Stimulated activated CD8-positive, alpha-beta memory T cell treated with anti-CD3 and anti-CD28 coated beads, Interleukin-15, amount 100 ng/mL, for 1 hour (primary cell): ENCODE data around the gene FBXL17.

Source experiments
- DNase-seq: peaks from one replicate; pipeline ENCODE4 v3.0.0-alpha.2; 2020; ENCODE audit warnings: low read depth

FBXL17 gene

GRCh38 chr5:107860044-107860443 is 521.9 kb downstream of the FBXL17 start:
- DNase-seq, result no peak

GRCh38 chr5:107858788-107859187 is 523.1 kb downstream of the FBXL17 start:
- no peak for DNase-seq

GRCh38 chr5:107858324-107858723 is 523.6 kb downstream of the FBXL17 start:
- no peak for DNase-seq

GRCh38 chr5:107857785-107858184 is 524.1 kb downstream of the FBXL17 start:
- no peak for DNase-seq

- no peak for DNase-seq
Measured at GRCh38 chr5:107855171-107855570, 526.7 kb downstream of the FBXL17 start.

GRCh38 chr5:107853696-107854095 is 528.2 kb downstream of the FBXL17 start:
- no peak for DNase-seq

GRCh38 chr5:107853031-107853430 is 528.9 kb downstream of the FBXL17 start:
- DNase-seq, result no peak

GRCh38 chr5:107849118-107849517 is 532.8 kb downstream of the FBXL17 start:
- DNase-seq, result no peak

- no peak for DNase-seq
Measured at GRCh38 chr5:107840592-107840991, 541.3 kb downstream of the FBXL17 start.

- no peak for DNase-seq
Measured at GRCh38 chr5:107840161-107840560, 541.7 kb downstream of the FBXL17 start.

GRCh38 chr5:107835096-107835495 is 546.8 kb downstream of the FBXL17 start:
- no peak for DNase-seq

- DNase-seq, result no peak
Measured at GRCh38 chr5:107832746-107833145, 549.2 kb downstream of the FBXL17 start.

GRCh38 chr5:107831612-107832395 is 550.1 kb downstream of the FBXL17 start:
- no peak for DNase-seq

GRCh38 chr5:107830750-107831149 is 551.1 kb downstream of the FBXL17 start:
- DNase-seq, result no peak

GRCh38 chr5:107826311-107827000 is 555.4 kb downstream of the FBXL17 start:
- DNase-seq, result no peak

GRCh38 chr5:107824821-107825220 is 557.1 kb downstream of the FBXL17 start:
- DNase-seq, result no peak

- DNase-seq, result no peak
Measured at GRCh38 chr5:107821288-107821687, 560.6 kb downstream of the FBXL17 start.

GRCh38 chr5:107820429-107820828 is 561.5 kb downstream of the FBXL17 start:
- DNase-seq, result no peak

- no peak for DNase-seq
Measured at GRCh38 chr5:107817951-107818350, 563.9 kb downstream of the FBXL17 start.

GRCh38 chr5:107817436-107817835 is 564.5 kb downstream of the FBXL17 start:
- no peak for DNase-seq

GRCh38 chr5:107815109-107815508 is 566.8 kb downstream of the FBXL17 start:
- no peak for DNase-seq

GRCh38 chr5:107814183-107814827 is 567.6 kb downstream of the FBXL17 start:
- no peak for DNase-seq

- DNase-seq, result no peak
Measured at GRCh38 chr5:107813559-107813958, 568.3 kb downstream of the FBXL17 start.
